ENCODE results near the gene VIL1. TPM values are rescaled to one million over a fixed set of nuclear protein-coding genes. Genes with fewer than 3 reads are reported as not detected.

The VIL1 gene
- total and polyA plus RNA-seq, 2 of the 8 experiments (the other 6 are each of a cell fraction or from before 2014, with no cell fraction given) = 6.2 to 7.0 TPM

DNA sequence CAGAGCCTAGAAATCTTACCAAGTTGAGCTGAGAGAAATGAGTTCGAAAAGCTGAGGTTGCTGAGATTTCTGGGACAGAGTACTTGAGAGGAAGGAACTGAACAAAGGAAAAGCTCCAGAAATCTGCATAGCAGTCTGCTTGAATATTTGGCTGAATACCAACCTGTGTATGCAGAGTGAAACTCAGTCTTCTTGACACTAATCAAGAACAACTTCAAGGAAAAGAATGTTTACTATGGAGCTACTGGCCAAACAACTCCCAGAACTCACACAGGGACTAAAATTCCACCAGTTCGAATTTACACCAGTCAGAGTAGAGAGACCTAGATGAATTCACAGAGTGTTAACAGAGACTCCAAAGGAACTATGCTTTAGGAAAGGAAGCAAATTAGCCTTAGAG is 82.7 kb downstream of the VIL1 start:
- 89% methylated on average over 2 of the region's 2 CpGs; no CpG with 5 or more reads in 1 of the 2 experiments for WGBS, 2 experiments (ENCODE audit: extremely low coverage in 1 of 2, insufficient coverage in 1 of 2, insufficient read length in 1 of 2, insufficient replicate concordance in 2 of 2, low coverage in 1 of 2, low lambda C conversion rate in 2 of 2, missing lambda C conversion rate in 1 of 2)
- Histone ChIP-seq H3K4ac (replicated peaks; ENCODE audit: insufficient read length, low read depth, low read length) (no peak overlapping the region), H3K23me2 (ENCODE audit: low read depth, low read length) (no peaks in the 10 kb centered on the region), H3K79me2 (ENCODE audit: control insufficient read depth in 1 of 2, insufficient read depth in 2 of 2, low read length in 2 of 2) (no peaks in the 10 kb centered on the region), H3K18ac (ENCODE audit: extremely low read depth, low read length) (no peak overlapping the region), H4K20me1 (replicated peaks in 1 of 2; ENCODE audit: control insufficient read depth in 1 of 2, insufficient read depth in 2 of 2, low read length in 2 of 2) (peaks cover 0 to 5% of the 10 kb centered on the region in 2 experiments), H3K79me1 (ENCODE audit: low read depth, low read length) (no peaks in the 10 kb centered on the region), H3K4me2 (ENCODE audit: insufficient read depth in 1 of 2, low read depth in 2 of 2, low read length in 2 of 2) (no peak overlapping the region), H2BK120ac (replicated peaks; ENCODE audit: low read depth, low read length) (no peak overlapping the region), H2BK20ac (ENCODE audit: low read length) (no peak overlapping the region), H3K9ac (replicated peaks in 1 of 4; ENCODE audit: extremely low read depth in 1 of 4, low read depth in 3 of 4, low read length in 3 of 4) (no peak overlapping the region), H3K4me3 (ENCODE audit: extremely low read depth in 1 of 4, insufficient read depth in 2 of 4, low read depth in 3 of 4, low read length in 4 of 4) (no peak overlapping the region), H2BK5ac (ENCODE audit: low read depth, low read length) (no peak overlapping the region), H3K23ac (ENCODE audit: insufficient read length) (no peak overlapping the region), H3K27ac (ENCODE audit: low read depth, low read length) (no peak overlapping the region), H2AK5ac (ENCODE audit: low read depth, low read length) (no peak overlapping the region), H3K14ac (ENCODE audit: insufficient read length) (no peak overlapping the region), H4K5ac (ENCODE audit: insufficient read length, low read depth, low read length) (no peak overlapping the region), H4K91ac (replicated peaks; ENCODE audit: insufficient read length, low read length) (no peak overlapping the region), H3K27me3 (replicated peaks in 1 of 4; ENCODE audit: control insufficient read depth in 3 of 4, extremely low read depth in 1 of 4, insufficient read depth in 3 of 4, low read length in 3 of 4) (no peaks in the 10 kb centered on the region), H3K9me3 (ENCODE audit: insufficient read depth in 2 of 2, low read depth in 1 of 2, low read length in 1 of 2) (no peaks in the 10 kb centered on the region), H2AFZ (ENCODE audit: low read length) (no peak overlapping the region), H3K36me3 (ENCODE audit: control insufficient read depth in 2 of 4, insufficient read depth in 4 of 4, low read length in 3 of 4) (peaks cover 0 to 24% (median 4%) of the 10 kb centered on the region in 4 experiments; a peak in 4 of 8 replicates), H3K56ac (replicated peaks; ENCODE audit: insufficient read length, low read depth, low read length) (no peak overlapping the region), H4K8ac (ENCODE audit: extremely low read depth, insufficient read depth, low read length) (no peak overlapping the region), H2BK15ac (ENCODE audit: low read length) (no peak overlapping the region), H2BK12ac (ENCODE audit: low read depth, low read length) (no peak overlapping the region), H3K4me1 (replicated peaks in 1 of 4; ENCODE audit: control insufficient read depth in 3 of 4, insufficient read depth in 4 of 4, low read length in 3 of 4) (no peaks in the 10 kb centered on the region)
- DNase-seq (ENCODE audit: low read depth in 1 of 2, low spot score in 2 of 2) = no peak
- ChIA-PET CTCF (ENCODE audit: partially characterized antibody) (interaction anchor here (4.2 kb wide), 1 partner anchor 15 kb away, joined by 16 read pairs; no protein-coding TSS in a partner anchor), POLR2A (ENCODE audit: partially characterized antibody) (interaction anchor here (0.9 to 2.2 kb wide), 4 partner anchors 10 to 97 kb away, joined by 3 to 6 read pairs (median 4); no protein-coding TSS in a partner anchor)
- peak; percentile 81 for FAIRE-seq
- TF ChIP-seq TEAD4 (IDR thresholded peaks at IDR 0.05; ENCODE audit: low read depth, low read length) = 0 out of 2 replicates have a peak, but pooled peaks have one; percentile 28
- no peak for TF ChIP-seq EGR1 (IDR thresholded peaks at IDR 0.05; ENCODE audit: borderline replicate concordance, low read depth, low read length)
- no peak for TF ChIP-seq RAD21 (IDR thresholded peaks at IDR 0.05 in 1 of 2, conservative IDR thresholded peaks at IDR 0.05 in 1 of 2; ENCODE audit: low read depth in 2 of 2, low read length in 2 of 2)
- no peak for TF ChIP-seq BACH1 (IDR thresholded peaks at IDR 0.05; ENCODE audit: low read length)
- TF ChIP-seq BCL11A (IDR thresholded peaks at IDR 0.05; ENCODE audit: low read depth in 2 of 2, low read length in 2 of 2) = no peak
- TF ChIP-seq KDM5A (IDR thresholded peaks at IDR 0.05; ENCODE audit: low read length) = no peak
- peak; percentile 43; the same call in 1 of the 2 replicates for TF ChIP-seq SP1 (IDR thresholded peaks at IDR 0.05; ENCODE audit: low read depth, low read length)
- no peak for TF ChIP-seq CBX5 (IDR thresholded peaks at IDR 0.05; ENCODE audit: low read depth, low read length)
- TF ChIP-seq NANOG (IDR thresholded peaks at IDR 0.05; ENCODE audit: insufficient read depth, low read depth, low read length, poor library complexity, severe bottlenecking) = no peak
- TF ChIP-seq TAF7 (optimal IDR thresholded peaks at IDR 0.05; ENCODE audit: borderline replicate concordance, low read depth, low read length) = no peak
- TF ChIP-seq TAF1 (IDR thresholded peaks at IDR 0.05; ENCODE audit: low read depth, low read length) = no peak
- TF ChIP-seq TCF12 (IDR thresholded peaks at IDR 0.05; ENCODE audit: low read depth, low read length) = no peak
- no peak for TF ChIP-seq CEBPB (IDR thresholded peaks at IDR 0.05; ENCODE audit: low read depth, low read length)
- TF ChIP-seq CHD1 (IDR thresholded peaks at IDR 0.05; ENCODE audit: low read depth, low read length) = no peak
- no peak for TF ChIP-seq PHF8 (conservative IDR thresholded peaks at IDR 0.05; ENCODE audit: low read depth, low read length)
